ENCODE results near the gene PCDHGB6.

DNA sequence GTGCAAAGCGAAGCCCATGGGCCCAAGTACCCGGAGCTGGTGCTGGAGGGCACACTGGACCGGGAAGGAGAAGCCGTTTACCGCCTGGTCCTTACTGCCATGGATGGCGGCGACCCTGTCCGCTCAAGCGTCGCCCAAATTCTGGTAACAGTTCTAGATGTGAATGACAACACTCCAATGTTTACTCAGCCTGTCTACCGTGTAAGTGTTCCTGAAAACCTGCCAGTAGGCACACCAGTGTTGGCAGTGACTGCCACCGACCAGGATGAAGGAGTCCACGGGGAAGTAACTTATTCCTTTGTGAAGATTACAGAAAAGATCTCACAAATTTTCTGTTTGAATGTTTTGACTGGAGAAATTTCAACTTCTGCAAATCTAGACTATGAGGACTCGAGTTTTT lies 33.2 kb upstream of the PCDHGB6 start:
- TF ChIP-seq, protein P1, sequence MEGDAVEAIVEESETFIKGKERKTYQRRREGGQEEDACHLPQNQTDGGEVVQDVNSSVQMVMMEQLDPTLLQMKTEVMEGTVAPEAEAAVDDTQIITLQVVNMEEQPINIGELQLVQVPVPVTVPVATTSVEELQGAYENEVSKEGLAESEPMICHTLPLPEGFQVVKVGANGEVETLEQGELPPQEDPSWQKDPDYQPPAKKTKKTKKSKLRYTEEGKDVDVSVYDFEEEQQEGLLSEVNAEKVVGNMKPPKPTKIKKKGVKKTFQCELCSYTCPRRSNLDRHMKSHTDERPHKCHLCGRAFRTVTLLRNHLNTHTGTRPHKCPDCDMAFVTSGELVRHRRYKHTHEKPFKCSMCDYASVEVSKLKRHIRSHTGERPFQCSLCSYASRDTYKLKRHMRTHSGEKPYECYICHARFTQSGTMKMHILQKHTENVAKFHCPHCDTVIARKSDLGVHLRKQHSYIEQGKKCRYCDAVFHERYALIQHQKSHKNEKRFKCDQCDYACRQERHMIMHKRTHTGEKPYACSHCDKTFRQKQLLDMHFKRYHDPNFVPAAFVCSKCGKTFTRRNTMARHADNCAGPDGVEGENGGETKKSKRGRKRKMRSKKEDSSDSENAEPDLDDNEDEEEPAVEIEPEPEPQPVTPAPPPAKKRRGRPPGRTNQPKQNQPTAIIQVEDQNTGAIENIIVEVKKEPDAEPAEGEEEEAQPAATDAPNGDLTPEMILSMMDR (IDR thresholded peaks at IDR 0.05), result no peak
- TF ChIP-seq, protein P2, sequence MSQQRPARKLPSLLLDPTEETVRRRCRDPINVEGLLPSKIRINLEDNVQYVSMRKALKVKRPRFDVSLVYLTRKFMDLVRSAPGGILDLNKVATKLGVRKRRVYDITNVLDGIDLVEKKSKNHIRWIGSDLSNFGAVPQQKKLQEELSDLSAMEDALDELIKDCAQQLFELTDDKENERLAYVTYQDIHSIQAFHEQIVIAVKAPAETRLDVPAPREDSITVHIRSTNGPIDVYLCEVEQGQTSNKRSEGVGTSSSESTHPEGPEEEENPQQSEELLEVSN (IDR thresholded peaks at IDR 0.05; ENCODE audit: borderline replicate concordance, low read depth), result no peak
- TF ChIP-seq RFX5 (IDR thresholded peaks at IDR 0.05), result no peak
- TF ChIP-seq EP300 (IDR thresholded peaks at IDR 0.05), result no peak
- TF ChIP-seq ESRRA (IDR thresholded peaks at IDR 0.05; ENCODE audit: borderline replicate concordance, low read length), result no peak

Data from A549 (cell line).